GM20431 (cell line): ENCODE data around the gene GNPDA2.
"Not testable (repeated sequence)": the region's sequence is repeated elsewhere in the genome, so short reads cannot be mapped to it uniquely, and the experiment has no call there.

Source experiments
- in situ Hi-C: fragments of 300-500 bp; cut with MseI, MboI; formaldehyde crosslinking; loops from one replicate; pipeline ENCODE4 v1.15.0; 2020; ENCODE audit warnings: low sequenced_read_pairs; ENCODE audit not compliant: unreplicated experiment

Gene GNPDA2

GRCh38 chr4:44726038-44726871 lies at the start of gene GNPDA2:
GNPDA2 (minus strand) TSS chr4:44726556; CDS start chr4:44722207, 4,349 bp downstream.
- in situ Hi-C loops = no loop called here

GRCh38 chr4:44772340-44772739 lies 46.0 kb upstream of the GNPDA2 start:
- in situ Hi-C loops = no loop called here

- in situ Hi-C loops = no loop called here
These were observed 45.4 kb upstream of the GNPDA2 start for GRCh38 chr4:44771789-44772188.

GRCh38 chr4:44766453-44766852 lies 40.1 kb upstream of the GNPDA2 start:
- in situ Hi-C loops = no loop called here

GRCh38 chr4:44765116-44765515 lies 38.8 kb upstream of the GNPDA2 start:
- in situ Hi-C loops = no loop called here

GRCh38 chr4:44761306-44761705 lies 35.0 kb upstream of the GNPDA2 start:
- in situ Hi-C loops = no loop called here

- in situ Hi-C loops = no loop called here
These were observed 34.0 kb upstream of the GNPDA2 start for GRCh38 chr4:44760142-44760898.

GRCh38 chr4:44756559-44756958 lies 30.2 kb upstream of the GNPDA2 start:
- in situ Hi-C loops = no loop called here

GRCh38 chr4:44740201-44740600 lies 13.8 kb upstream of the GNPDA2 start:
- in situ Hi-C loops = no loop called here

- in situ Hi-C loops = no loop called here
These were observed 12.3 kb upstream of the GNPDA2 start for GRCh38 chr4:44738615-44739014.

- in situ Hi-C loops = no loop called here
These were observed 10.5 kb upstream of the GNPDA2 start for GRCh38 chr4:44736900-44737299.

- in situ Hi-C loops = not testable (repeated sequence)
These were observed 2.3 kb upstream of the GNPDA2 start for GRCh38 chr4:44728694-44729093.

GRCh38 chr4:44727471-44727870 lies 1.1 kb upstream of the GNPDA2 start:
- in situ Hi-C loops = no loop called here

- in situ Hi-C loops = no loop called here
These were observed 674 bp downstream of the GNPDA2 start for GRCh38 chr4:44725726-44726037.

- in situ Hi-C loops = no loop called here
These were observed 1.2 kb downstream of the GNPDA2 start for GRCh38 chr4:44725166-44725565.

GRCh38 chr4:44722001-44722400 lies 4.4 kb downstream of the GNPDA2 start:
- in situ Hi-C loops = no loop called here

- in situ Hi-C loops = no loop called here
These were observed 6.0 kb downstream of the GNPDA2 start for GRCh38 chr4:44720371-44720770.

- in situ Hi-C loops = no loop called here
These were observed 9.8 kb downstream of the GNPDA2 start for GRCh38 chr4:44716597-44716996.

GRCh38 chr4:44713125-44713524 lies 13.2 kb downstream of the GNPDA2 start:
- in situ Hi-C loops = no loop called here

GRCh38 chr4:44704673-44705072 lies 21.7 kb downstream of the GNPDA2 start:
- in situ Hi-C loops = no loop called here

- in situ Hi-C loops = no loop called here
These were observed 25.3 kb downstream of the GNPDA2 start for GRCh38 chr4:44701037-44701436.
